Transverse colon (tissue), 4 donors: Measurements from ENCODE around the gene ARHGEF3.

ENCODE experiments used
- POLR2A ChIP-seq: fragments of 450-650 bp; IDR thresholded peaks from one replicate; pipeline ENCODE4 v1.6.1; 2016; ENCODE audit warnings: antibody characterized with exemption, mild to moderate bottlenecking, moderate library complexity
- POLR2AphosphoS5 ChIP-seq, 3 donors: sonication (generic); formaldehyde crosslinking; IDR thresholded peaks; one replicate each; pipeline ENCODE4 v1.6.1; 2016; ENCODE audit warnings: antibody characterized with exemption in 3 of 3
- TF ChIP-seq, protein P1 (sequence below), 5 experiments: fragments of 200-600 bp in 3 of 5; fragments of 450-650 bp in 2 of 5; sonication (generic) in 3 of 5; IDR thresholded peaks; 1 replicate in 2 of 5; 2 replicates in 3 of 5; pipeline ENCODE4 v1.5.1; 2016 to 2017; ENCODE audit warnings: antibody characterized with exemption in 5 of 5, inconsistent platforms in 3 of 5, mild to moderate bottlenecking in 2 of 5, moderate library complexity in 1 of 5

DNA sequence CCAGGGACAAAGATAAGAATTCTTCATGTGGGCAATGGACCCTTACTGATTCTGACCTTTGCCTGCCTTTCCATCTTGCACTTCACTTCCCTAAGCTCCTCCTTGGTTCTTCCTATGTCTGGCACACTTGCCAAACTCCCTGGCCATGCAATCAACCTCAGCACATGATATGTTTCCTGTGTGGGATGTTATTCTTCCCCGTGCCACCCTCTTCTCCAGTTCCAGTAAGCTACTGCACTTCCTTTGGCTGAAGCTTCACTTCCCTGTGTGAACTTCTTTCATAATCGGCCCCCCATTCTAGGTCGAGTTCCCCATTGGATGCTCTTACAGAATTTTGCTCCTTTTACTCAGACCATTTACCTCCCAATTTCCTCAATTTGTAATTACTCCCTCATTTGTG, 108.0 kb downstream of the ARHGEF3 start:
- TF ChIP-seq POLR2A: no peak
- TF ChIP-seq, protein P1, sequence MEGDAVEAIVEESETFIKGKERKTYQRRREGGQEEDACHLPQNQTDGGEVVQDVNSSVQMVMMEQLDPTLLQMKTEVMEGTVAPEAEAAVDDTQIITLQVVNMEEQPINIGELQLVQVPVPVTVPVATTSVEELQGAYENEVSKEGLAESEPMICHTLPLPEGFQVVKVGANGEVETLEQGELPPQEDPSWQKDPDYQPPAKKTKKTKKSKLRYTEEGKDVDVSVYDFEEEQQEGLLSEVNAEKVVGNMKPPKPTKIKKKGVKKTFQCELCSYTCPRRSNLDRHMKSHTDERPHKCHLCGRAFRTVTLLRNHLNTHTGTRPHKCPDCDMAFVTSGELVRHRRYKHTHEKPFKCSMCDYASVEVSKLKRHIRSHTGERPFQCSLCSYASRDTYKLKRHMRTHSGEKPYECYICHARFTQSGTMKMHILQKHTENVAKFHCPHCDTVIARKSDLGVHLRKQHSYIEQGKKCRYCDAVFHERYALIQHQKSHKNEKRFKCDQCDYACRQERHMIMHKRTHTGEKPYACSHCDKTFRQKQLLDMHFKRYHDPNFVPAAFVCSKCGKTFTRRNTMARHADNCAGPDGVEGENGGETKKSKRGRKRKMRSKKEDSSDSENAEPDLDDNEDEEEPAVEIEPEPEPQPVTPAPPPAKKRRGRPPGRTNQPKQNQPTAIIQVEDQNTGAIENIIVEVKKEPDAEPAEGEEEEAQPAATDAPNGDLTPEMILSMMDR (IDR thresholded peaks at IDR 0.05): no peak
- TF ChIP-seq POLR2AphosphoS5 (IDR thresholded peaks at IDR 0.05): no peak
